NOMO-1 treated with DMSO at 0.1 percent for 48 hours (cell line): ENCODE data around the gene SPAG9.
"Not testable (repeated sequence)": the region's sequence is repeated elsewhere in the genome, so short reads cannot be mapped to it uniquely, and the experiment has no call there.

ENCODE experiments used
- DNase-seq: peaks from one replicate; lab custom pipeline; 2025; ENCODE audit not compliant: unreplicated experiment; lab: John Stamatoyannopoulos, UW

SPAG9 gene

GRCh38 chr17:51087072-51087757 is 33.5 kb downstream of the SPAG9 start:
- peak; percentile 42 for DNase-seq

- no peak for DNase-seq
Measured at GRCh38 chr17:51085150-51085805, 35.4 kb downstream of the SPAG9 start.

- no peak for DNase-seq
Measured at GRCh38 chr17:51083981-51084380, 36.7 kb downstream of the SPAG9 start.

- not testable (repeated sequence) for DNase-seq
Measured at GRCh38 chr17:51083364-51083763, 37.3 kb downstream of the SPAG9 start.

GRCh38 chr17:51079049-51079448 is 41.6 kb downstream of the SPAG9 start:
- DNase-seq: no peak

GRCh38 chr17:51078009-51078592 is 42.6 kb downstream of the SPAG9 start:
- no peak for DNase-seq

GRCh38 chr17:51076821-51077220 is 43.8 kb downstream of the SPAG9 start:
- no peak for DNase-seq

GRCh38 chr17:51071556-51071955 is 49.1 kb downstream of the SPAG9 start:
- peak; percentile 47 for DNase-seq

- no peak for DNase-seq
Measured at GRCh38 chr17:51065466-51065865, 55.2 kb downstream of the SPAG9 start.

GRCh38 chr17:51064061-51064735 is 56.5 kb downstream of the SPAG9 start:
- DNase-seq: peak; percentile 13

- no peak for DNase-seq
Measured at GRCh38 chr17:51060396-51060795, 60.3 kb downstream of the SPAG9 start.

- DNase-seq: no peak
Measured at GRCh38 chr17:51059781-51060180, 60.9 kb downstream of the SPAG9 start.

- no peak for DNase-seq
Measured at GRCh38 chr17:51057534-51057933, 63.1 kb downstream of the SPAG9 start.

- DNase-seq: peak; percentile 54
Measured at GRCh38 chr17:51056813-51057510, 63.7 kb downstream of the SPAG9 start.

GRCh38 chr17:51054748-51055147 is 65.9 kb downstream of the SPAG9 start:
- no peak for DNase-seq

- no peak for DNase-seq
Measured at GRCh38 chr17:51052235-51052634, 68.4 kb downstream of the SPAG9 start.

GRCh38 chr17:51050291-51051033 is 70.2 kb downstream of the SPAG9 start:
- DNase-seq: peak; percentile 36

- no peak for DNase-seq
Measured at GRCh38 chr17:51046514-51047384, 73.9 kb downstream of the SPAG9 start.

GRCh38 chr17:51046046-51046445 is 74.6 kb downstream of the SPAG9 start:
- DNase-seq: no peak

GRCh38 chr17:51045621-51046020 is 75.0 kb downstream of the SPAG9 start:
- DNase-seq: no peak
